GM12864 (cell line): ENCODE measurements around the gene LZTS2.
"Not testable (repeated sequence)": the region's sequence is repeated elsewhere in the genome, so short reads cannot be mapped to it uniquely, and the experiment has no call there.

Experiments used
- DNase-seq: peaks from one replicate; pipeline ENCODE4 v3.0.0-alpha.2; 2011; ENCODE audit warnings: low read depth
- H3K4me3 ChIP-seq: 2 replicates; pipeline ENCODE4 v1.5.1; 2011; ENCODE audit warnings: mild to moderate bottlenecking, low read depth, low read length, control low read depth
- CTCF ChIP-seq: IDR thresholded peaks from 2 replicates; pipeline ENCODE4 v1.5.1; 2011; ENCODE audit warnings: low read depth, mild to moderate bottlenecking, moderate library complexity, low read length, control low read depth, inconsistent platforms; ENCODE audit errors: missing control alignments

Gene LZTS2

DNA sequence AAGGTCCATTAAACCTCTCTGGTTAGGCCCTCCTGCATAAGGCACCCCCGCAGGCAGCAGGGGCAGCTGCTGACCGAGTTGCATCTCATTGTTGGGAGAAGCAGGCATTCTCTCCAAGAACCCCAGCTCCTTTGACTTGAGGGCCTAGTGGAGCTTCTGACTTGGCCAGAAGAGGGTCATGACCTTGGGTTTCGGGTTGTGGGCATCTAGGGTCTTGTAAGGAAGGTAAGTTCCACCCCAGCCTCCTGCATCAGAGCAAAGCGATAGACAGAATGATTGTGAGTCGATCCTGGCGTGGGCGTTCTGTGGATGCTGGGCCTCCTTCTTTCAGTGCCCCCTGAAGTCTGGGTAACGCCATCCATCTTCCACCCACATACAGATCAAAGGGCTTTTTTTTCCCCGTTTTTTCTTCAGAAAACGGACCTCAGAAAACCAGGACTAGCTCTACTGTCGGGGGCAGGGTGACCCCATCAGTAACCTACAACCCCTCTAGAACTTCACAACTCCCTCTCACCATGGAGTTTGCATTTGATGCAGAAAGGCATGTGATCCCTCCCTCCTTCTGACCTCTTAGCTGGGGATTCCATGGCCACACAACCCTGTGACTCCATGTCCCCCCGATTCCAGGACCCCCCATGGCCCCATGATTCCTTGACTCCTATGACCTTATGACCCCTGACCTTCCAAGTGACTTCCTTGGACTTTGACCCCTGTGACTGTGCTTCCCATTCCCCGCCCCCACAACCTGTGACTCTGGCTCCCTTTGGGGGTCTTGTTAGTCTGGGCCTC, 27.3 kb upstream of the LZTS2 start:
- H3K4me3 ChIP-seq, result no peak overlapping the region
- TF ChIP-seq CTCF, result no peak
- DNase-seq, result no peak

DNA sequence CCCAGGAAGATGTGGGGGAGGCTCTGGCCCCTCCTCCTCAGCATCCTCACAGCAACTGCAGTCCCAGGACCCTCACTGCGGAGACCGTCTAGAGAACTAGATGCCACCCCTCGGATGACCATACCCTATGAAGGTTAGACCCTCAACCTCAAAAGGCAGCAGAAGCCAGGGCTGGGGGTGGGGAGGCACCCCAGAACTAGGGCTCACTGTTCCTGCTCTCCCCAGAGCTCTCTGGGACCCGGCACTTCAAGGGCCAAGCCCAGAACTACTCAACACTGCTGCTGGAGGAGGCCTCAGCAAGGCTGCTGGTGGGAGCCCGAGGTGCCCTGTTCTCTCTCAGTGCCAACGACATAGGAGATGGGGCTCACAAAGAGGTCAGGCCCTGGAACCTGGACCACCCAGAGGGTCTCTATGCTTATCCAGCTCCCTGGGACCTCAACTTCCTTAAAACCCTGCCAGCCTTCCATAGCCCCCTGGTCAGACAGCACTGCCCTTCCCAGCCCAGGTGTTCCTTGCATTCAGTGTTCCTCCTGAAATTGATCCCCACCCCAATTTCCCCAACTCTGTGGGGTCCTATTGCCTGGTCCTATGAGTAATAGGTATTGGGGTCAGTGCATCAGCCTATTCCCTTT, 26.6 kb upstream of the LZTS2 start:
- no peak for TF ChIP-seq CTCF
- no peak overlapping the region for H3K4me3 ChIP-seq
- no peak for DNase-seq

DNA sequence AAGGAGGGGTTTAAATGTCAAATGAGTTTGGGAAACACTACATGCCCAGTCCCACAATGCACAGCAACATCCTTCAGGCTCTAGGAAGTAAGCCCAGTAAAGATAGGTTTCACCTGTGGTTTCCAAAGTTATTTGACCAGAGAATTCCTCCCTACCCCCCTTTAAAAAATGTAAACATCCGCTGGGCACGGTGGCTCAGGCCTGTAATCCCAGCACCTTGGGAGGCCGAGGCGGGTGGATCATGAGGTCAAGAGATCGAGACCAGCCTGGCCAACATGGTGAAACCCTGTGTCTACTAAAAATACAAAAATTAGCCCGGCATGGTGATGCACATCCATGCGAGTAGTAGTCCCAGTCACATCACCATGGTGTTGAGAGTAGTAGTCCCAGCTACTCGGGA, 24.2 kb upstream of the LZTS2 start:
- H3K4me3 ChIP-seq, DNase-seq: not testable (repeated sequence)

DNA sequence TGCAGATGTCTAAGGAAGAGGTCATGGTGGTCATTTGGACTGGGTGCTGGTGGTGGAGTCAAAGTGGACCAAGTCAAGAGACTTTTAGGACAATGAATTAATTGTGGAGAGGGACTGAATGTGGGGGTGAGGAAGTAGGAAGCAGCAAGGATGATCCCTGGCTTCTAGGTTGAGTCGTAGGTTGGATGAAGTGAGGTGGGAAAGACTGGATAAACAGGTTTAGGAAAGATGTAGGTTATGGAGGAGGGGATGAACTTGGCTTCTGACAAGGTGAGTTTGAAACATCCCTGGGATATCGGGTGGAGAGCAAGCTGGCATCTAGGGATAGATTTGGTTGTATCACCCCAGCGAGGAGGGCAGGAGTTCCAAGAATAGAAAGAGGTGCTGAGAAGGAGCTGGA, 22.7 kb upstream of the LZTS2 start:
- no peak overlapping the region for H3K4me3 ChIP-seq
- no peak for TF ChIP-seq CTCF
- no peak for DNase-seq

DNA sequence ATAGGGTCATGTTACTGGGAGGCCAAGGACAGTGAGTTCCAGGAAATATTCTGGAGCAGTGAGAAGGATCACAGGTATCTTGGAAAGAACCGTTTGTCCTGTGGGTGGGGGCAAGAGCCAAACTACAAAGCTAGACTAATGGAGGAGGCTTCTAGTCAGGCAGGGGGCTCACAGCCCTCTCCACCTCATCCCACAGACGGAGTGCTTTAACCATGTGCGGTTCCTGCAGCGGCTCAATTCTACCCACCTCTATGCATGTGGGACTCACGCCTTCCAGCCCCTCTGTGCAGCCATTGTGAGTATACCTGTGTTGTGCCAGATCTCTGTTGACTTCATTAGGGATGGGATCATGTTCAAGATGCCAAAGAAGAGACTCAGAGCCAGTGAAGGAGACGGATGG, 22.2 kb upstream of the LZTS2 start:
- no peak overlapping the region for H3K4me3 ChIP-seq
- no peak for TF ChIP-seq CTCF
- DNase-seq, result no peak

DNA sequence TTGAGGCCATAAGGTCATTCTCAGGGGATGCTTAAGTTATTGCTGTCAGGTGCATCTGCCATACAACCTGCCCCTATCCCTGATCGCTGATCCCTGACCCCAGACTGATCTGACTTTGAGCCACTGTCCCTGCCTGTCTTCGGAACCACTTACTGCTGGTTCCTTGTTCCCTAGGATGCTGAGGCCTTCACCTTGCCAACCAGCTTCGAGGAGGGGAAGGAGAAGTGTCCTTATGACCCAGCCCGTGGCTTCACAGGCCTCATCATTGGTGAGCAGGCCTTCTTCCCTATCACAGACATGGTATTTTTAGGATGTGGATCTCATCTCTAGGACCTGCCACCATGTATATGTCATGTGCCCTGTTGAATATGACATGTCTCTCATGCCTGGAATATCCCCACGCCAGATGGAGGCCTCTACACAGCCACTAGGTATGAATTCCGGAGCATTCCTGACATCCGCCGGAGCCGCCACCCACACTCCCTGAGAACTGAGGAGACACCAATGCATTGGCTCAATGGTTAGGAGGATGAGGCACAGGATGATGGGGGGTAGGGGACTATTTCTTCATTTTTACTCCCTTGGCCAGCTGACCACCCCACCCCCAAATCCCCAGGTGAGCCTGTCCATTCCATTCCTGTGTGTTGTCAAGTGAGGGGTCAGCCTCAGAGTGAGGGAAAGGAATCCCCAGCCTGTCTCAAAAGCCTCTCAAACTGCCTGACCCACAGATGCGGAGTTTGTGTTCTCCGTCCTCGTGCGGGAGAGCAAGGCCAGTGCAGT, 21.3 kb upstream of the LZTS2 start:
- no peak for TF ChIP-seq CTCF
- H3K4me3 ChIP-seq, result no peak overlapping the region
- DNase-seq, result no peak

DNA sequence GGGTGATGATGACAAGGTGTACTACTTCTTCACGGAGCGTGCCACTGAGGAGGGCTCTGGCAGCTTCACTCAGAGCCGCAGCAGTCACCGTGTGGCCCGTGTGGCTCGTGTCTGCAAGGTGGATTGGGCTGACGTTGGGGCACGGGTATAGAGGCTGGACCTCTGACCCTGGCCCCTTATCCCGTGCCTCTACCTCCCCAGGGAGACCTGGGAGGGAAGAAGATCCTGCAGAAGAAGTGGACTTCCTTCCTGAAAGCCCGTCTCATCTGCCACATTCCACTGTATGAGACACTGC, 20.8 kb upstream of the LZTS2 start:
- H3K4me3 ChIP-seq, result no peak overlapping the region
- no peak for TF ChIP-seq CTCF
- DNase-seq, result no peak
